H1 (cell line): Measurements from ENCODE around the gene MXD1.

Source experiments
- BCL11A ChIP-seq, 2 experiments: IDR thresholded peaks; one replicate each; pipeline ENCODE4 v1.6.1; 2011; ENCODE audit warnings: low read depth in 2 of 2, low read length in 2 of 2, mild to moderate bottlenecking in 2 of 2
- CREB1 ChIP-seq: IDR thresholded peaks from 2 replicates; pipeline ENCODE4 v1.6.1; 2012; ENCODE audit warnings: inconsistent platforms
- EP300 ChIP-seq, 2 experiments: IDR thresholded peaks; 1 replicate in 1 of 2; 2 replicates in 1 of 2; pipeline ENCODE4 v1.6.1; 2011 to 2012; ENCODE audit warnings: low read depth in 2 of 2, low read length in 2 of 2, mild to moderate bottlenecking in 2 of 2, borderline replicate concordance in 1 of 2, inconsistent platforms in 1 of 2, moderate library complexity in 1 of 2
- GABPA ChIP-seq: IDR thresholded peaks from 2 replicates; pipeline ENCODE4 v1.6.1; 2011; ENCODE audit warnings: mild to moderate bottlenecking, low read length, moderate library complexity, borderline replicate concordance; ENCODE audit not compliant: insufficient read depth
- MAFK ChIP-seq: IDR thresholded peaks from 2 replicates; pipeline ENCODE4 v1.6.1; 2012; ENCODE audit warnings: low read depth, mild to moderate bottlenecking, improper control_type of control experiment, low read length
- POLR2AphosphoS5 ChIP-seq: IDR thresholded peaks from 2 replicates; pipeline ENCODE4 v1.6.1; 2011; ENCODE audit warnings: low read depth, low read length
- SIX5 ChIP-seq: IDR thresholded peaks from 2 replicates; pipeline ENCODE4 v1.6.1; 2011; ENCODE audit warnings: mild to moderate bottlenecking, low read depth, low read length
- SRF ChIP-seq: IDR thresholded peaks from 2 replicates; pipeline ENCODE4 v1.6.1; 2011; ENCODE audit warnings: mild to moderate bottlenecking, low read depth, low read length, moderate library complexity
- YY1 ChIP-seq: IDR thresholded peaks from 2 replicates; pipeline ENCODE4 v1.6.1; 2011; ENCODE audit warnings: low read depth, mild to moderate bottlenecking, low read length

GRCh38 chr2:69965756-69966445 lies 51.0 kb downstream of the MXD1 start:
- no peak for TF ChIP-seq SIX5
- TF ChIP-seq BCL11A (IDR thresholded peaks at IDR 0.05; ENCODE audit: low read depth in 2 of 2, low read length in 2 of 2), result no peak
- TF ChIP-seq POLR2AphosphoS5, result no peak
- no peak for TF ChIP-seq EP300 (IDR thresholded peaks at IDR 0.05; ENCODE audit: borderline replicate concordance in 1 of 2, low read depth in 2 of 2, low read length in 2 of 2)
- no peak for TF ChIP-seq CREB1
- TF ChIP-seq SRF, result no peak
- no peak for TF ChIP-seq YY1
- TF ChIP-seq GABPA, result no peak
- no peak for TF ChIP-seq MAFK
